ENCODE measurements around the gene USHBP1.
"Not testable (repeated sequence)": the region's sequence is repeated elsewhere in the genome, so short reads cannot be mapped to it uniquely, and the experiment has no call there.

USHBP1 gene

GRCh38 chr19:17283504-17283996, 19.0 kb upstream of the USHBP1 start:
- H3K4me3 ChIP-seq (ENCODE audit: low read length) = no peak overlapping the region

GRCh38 chr19:17282488-17283125, 18.1 kb upstream of the USHBP1 start:
- TF ChIP-seq ZNF274 (IDR thresholded peaks at IDR 0.05; ENCODE audit: low read depth, low read length) = no peak
- H3K4me3 ChIP-seq (ENCODE audit: low read length) = peak overlapping the region; percentile 60; the same call in 1 of the 2 replicates

More at GRCh38 chr19:17283504-17283996, 19.0 kb upstream of the USHBP1 start:
- TF ChIP-seq ZNF274 (IDR thresholded peaks at IDR 0.05; ENCODE audit: low read depth, low read length) = no peak

GRCh38 chr19:17281391-17282304, 17.1 kb upstream of the USHBP1 start, which contains the start of gene ANKLE1:
ANKLE1 (plus strand) TSS chr19:17281901; CDS start chr19:17281921, 20 bp downstream.
- no peak for TF ChIP-seq ZNF274 (IDR thresholded peaks at IDR 0.05; ENCODE audit: low read depth, low read length)
- H3K4me3 ChIP-seq (ENCODE audit: low read length) = peak within 1 kb of the TSS; percentile 60; the same call in 1 of the 2 replicates

- no peak overlapping the region for H3K4me3 ChIP-seq (ENCODE audit: low read length)
- TF ChIP-seq ZNF274 (IDR thresholded peaks at IDR 0.05; ENCODE audit: low read depth, low read length) = no peak
These were observed 14.9 kb upstream of the USHBP1 start for GRCh38 chr19:17279436-17279835.

GRCh38 chr19:17275441-17276175, 11.1 kb upstream of the USHBP1 start:
- TF ChIP-seq ZNF274 (IDR thresholded peaks at IDR 0.05; ENCODE audit: low read depth, low read length) = no peak

GRCh38 chr19:17274892-17275291, 10.3 kb upstream of the USHBP1 start:
- not testable (repeated sequence) for H3K4me3 ChIP-seq (ENCODE audit: low read length)

More at GRCh38 chr19:17275441-17276175, 11.1 kb upstream of the USHBP1 start:
- H3K4me3 ChIP-seq (ENCODE audit: low read length) = no peak overlapping the region

- TF ChIP-seq ZNF274 (IDR thresholded peaks at IDR 0.05; ENCODE audit: low read depth, low read length) = no peak
- no peak overlapping the region; the same call in 1 of the 2 replicates for H3K4me3 ChIP-seq (ENCODE audit: low read length)
These were observed 4.2 kb upstream of the USHBP1 start for GRCh38 chr19:17268754-17269153.

- peak within 1 kb of the TSS; percentile 95 for H3K4me3 ChIP-seq (ENCODE audit: low read length)
- TF ChIP-seq ZNF274 (IDR thresholded peaks at IDR 0.05; ENCODE audit: low read depth, low read length) = no peak
These were observed 2.6 kb upstream of the USHBP1 start, which contains the start of gene BABAM1 for GRCh38 chr19:17266975-17267788. BABAM1 (plus strand) TSS chr19:17267443; CDS start chr19:17268807, 1,364 bp downstream.

- no peak for TF ChIP-seq ZNF274 (IDR thresholded peaks at IDR 0.05; ENCODE audit: low read depth, low read length)
- peak overlapping the region; percentile 36; the same call in 1 of the 2 replicates for H3K4me3 ChIP-seq (ENCODE audit: low read length)
These were observed 2.0 kb upstream of the USHBP1 start for GRCh38 chr19:17266589-17266974.

- peak overlapping the region; percentile 36; the same call in 1 of the 2 replicates for H3K4me3 ChIP-seq (ENCODE audit: low read length)
- no peak for TF ChIP-seq ZNF274 (IDR thresholded peaks at IDR 0.05; ENCODE audit: low read depth, low read length)
These were observed 1.5 kb upstream of the USHBP1 start for GRCh38 chr19:17266026-17266425.

GRCh38 chr19:17263712-17264640, 569 bp downstream of the USHBP1 start:
- TF ChIP-seq ZNF274 (IDR thresholded peaks at IDR 0.05; ENCODE audit: low read depth, low read length) = no peak

GRCh38 chr19:17262557-17262956, 2.0 kb downstream of the USHBP1 start:
- TF ChIP-seq ZNF274 (IDR thresholded peaks at IDR 0.05; ENCODE audit: low read depth, low read length) = no peak
- H3K4me3 ChIP-seq (ENCODE audit: low read length) = no peak overlapping the region

More at GRCh38 chr19:17263712-17264640, 569 bp downstream of the USHBP1 start:
- H3K4me3 ChIP-seq (ENCODE audit: low read length) = no peak overlapping the region
